IPS-NIHi7 (cell line): Measurements from ENCODE around the gene PELO.

ENCODE experiments used
- DNase-seq: peaks from one replicate; pipeline ENCODE4 v3.0.0; 2012; ENCODE audit warnings: mixed read lengths; ENCODE audit errors: extremely low spot score

Gene PELO

DNA sequence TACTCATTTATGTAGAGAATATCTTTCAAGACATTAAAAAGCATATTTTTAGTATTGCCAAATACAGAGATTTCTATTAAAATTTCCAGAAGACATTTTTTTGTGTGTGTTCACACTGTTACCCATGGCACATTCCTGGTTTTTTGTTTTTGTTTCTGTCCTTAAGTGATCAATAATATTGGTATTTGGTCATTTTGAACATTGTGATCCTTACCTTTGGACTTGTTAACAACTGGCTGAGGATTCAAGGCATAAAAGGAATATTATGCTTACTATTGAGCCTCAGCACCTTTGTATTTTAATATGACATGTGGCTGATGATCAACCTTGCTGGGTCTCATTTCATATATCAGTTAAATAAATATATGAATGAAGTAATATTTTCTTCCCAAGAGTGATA, 41.9 kb downstream of the PELO start:
- no peak for DNase-seq

DNA sequence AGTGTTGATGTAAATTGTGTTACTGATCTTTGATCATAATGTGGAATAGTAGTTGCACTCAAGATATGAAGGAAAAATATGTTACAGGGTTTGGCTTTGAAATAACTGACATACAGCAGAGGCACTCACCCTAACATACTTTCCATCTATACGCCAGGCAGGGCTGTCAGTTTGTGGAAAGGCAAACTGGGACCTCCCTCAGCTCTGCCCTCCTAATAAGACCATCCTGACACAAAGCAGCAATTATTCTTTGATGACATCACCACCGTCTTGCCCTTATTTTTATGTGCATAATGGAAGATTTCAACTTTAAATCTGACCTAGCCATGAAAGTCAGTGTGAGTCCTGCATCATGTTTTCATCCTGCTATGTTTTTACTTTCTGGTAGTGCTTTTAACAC, 42.9 kb downstream of the PELO start:
- no peak for DNase-seq

DNA sequence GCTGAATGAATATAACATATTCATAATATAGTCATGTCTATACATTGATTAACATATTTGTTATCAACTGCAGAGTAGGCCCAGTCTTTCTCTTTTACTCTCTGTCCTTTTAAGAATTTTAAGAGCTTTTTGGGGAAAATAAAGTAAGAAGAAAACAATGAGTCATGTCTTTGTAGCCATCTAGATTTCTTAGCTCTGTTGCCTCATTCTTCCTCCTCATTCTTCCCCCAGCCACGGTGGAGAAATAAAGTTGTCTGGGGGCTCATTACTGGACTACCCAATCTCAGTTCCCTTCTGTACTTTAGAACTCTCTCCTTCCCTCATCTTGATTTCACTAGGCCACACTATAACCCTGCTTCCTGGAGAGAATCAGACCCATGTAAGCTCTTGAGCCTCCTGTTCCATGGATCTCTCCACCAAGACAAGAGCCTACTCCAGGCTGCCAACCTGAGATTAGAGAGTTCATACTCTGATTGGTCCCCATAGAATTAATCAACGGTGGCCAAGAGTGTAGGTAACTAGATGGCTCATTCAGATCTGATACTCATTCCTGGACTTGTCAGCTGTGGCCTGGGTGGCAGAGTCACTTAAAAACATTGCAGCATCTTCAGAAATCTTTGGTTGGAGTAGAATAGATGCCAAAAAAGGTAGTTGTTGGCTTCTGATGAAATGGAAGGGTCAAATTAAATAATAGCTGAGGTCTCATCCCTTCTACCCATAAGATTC, 44.2 kb downstream of the PELO start:
- no peak for DNase-seq

DNA sequence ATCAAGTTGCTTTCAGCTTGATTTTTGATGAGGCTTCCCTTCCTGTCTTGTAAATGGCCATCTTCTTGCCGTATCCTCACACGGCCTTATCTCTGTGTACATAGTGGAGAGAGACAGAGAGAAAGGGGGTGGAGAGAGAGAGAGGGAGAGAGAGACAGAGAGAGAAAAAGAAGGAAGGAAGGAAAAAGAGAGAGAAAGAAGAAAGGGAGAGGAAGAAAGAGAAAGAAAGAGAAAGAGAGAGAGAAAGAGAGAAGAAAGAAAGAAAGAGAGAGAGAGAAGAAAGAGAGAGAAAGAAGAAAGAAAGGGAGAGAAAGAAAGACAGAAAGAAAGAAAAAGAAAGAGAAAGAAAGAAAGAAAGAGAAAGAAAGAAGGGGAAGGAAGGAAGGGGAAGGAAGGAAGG, 46.6 kb downstream of the PELO start:
- no peak for DNase-seq

DNA sequence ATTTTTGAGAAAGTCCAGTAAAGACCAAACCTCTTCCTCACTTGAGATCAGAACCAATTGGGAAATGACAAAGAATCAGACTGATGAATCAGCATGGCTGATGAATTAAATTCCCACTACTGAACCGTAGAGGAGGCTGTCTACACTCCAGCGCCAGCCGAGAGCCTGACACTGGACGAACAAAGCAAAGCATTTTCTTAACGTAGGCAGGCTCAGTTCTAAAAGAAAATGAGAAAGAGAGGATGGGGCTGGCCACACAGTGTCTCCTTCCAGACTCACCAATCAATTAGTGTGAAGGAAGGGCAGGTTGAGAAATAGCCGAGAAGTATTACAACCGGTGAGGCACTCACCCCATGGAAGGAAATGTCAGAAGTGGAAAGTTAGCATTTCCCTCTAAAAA, 49.4 kb downstream of the PELO start:
- DNase-seq: no peak
